ENCODE data around the gene AFF4. TPM values are rescaled to one million over a fixed set of nuclear protein-coding genes. Genes with fewer than 3 reads are reported as not detected.

The AFF4 gene
- total RNA-seq, 2 experiments from 2014 or later = 19.4 to 19.9 TPM

DNA sequence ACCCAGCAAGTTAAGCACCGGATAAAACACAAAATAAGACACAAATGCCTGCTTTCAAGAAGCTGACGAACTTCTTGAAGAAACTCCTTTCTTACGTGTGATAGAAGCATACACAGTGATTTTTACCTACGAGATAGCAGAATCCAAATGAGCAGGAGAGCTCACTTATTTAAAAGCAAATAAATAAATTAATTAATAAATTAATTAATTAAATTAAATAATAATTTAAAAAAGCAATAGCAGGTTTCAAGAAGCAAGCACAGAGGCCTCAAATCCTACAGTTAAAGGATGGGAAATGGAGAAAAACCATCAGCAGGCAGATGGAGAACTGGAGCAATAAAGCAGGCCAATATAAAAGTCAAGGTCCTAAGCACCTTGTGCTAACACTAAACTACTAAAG lies 72.6 kb downstream of the AFF4 start:
- ATAC-seq = no peak
- intact Hi-C loops (cut with micrococcal nuclease) = no loop called here
- Mint-ChIP-seq H3K9me3 (no peaks in the 10 kb centered on the region), H3K27me3 (no peaks in the 10 kb centered on the region), H3K4me3 (no peak overlapping the region), H3K36me3 (ENCODE audit: low read depth) (peaks cover 19% of the 10 kb centered on the region), H3K4me1 (ENCODE audit: low read depth) (peaks cover 3% of the 10 kb centered on the region), H3K27ac (no peak overlapping the region)
- TF ChIP-seq, protein P1, sequence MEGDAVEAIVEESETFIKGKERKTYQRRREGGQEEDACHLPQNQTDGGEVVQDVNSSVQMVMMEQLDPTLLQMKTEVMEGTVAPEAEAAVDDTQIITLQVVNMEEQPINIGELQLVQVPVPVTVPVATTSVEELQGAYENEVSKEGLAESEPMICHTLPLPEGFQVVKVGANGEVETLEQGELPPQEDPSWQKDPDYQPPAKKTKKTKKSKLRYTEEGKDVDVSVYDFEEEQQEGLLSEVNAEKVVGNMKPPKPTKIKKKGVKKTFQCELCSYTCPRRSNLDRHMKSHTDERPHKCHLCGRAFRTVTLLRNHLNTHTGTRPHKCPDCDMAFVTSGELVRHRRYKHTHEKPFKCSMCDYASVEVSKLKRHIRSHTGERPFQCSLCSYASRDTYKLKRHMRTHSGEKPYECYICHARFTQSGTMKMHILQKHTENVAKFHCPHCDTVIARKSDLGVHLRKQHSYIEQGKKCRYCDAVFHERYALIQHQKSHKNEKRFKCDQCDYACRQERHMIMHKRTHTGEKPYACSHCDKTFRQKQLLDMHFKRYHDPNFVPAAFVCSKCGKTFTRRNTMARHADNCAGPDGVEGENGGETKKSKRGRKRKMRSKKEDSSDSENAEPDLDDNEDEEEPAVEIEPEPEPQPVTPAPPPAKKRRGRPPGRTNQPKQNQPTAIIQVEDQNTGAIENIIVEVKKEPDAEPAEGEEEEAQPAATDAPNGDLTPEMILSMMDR (IDR thresholded peaks at IDR 0.05) = no peak
- POLR2A ChIA-PET = interaction anchor here (0.6 to 0.9 kb wide), 2 partner anchors 10 to 23 kb away, joined by 3 read pairs; no protein-coding TSS in a partner anchor
- CTCF ChIA-PET = interaction anchor here (1.4 to 1.5 kb wide), 2 partner anchors 11 to 15 kb away, joined by 3 to 5 read pairs; no protein-coding TSS in a partner anchor
- no peak for DNase-seq

DNA sequence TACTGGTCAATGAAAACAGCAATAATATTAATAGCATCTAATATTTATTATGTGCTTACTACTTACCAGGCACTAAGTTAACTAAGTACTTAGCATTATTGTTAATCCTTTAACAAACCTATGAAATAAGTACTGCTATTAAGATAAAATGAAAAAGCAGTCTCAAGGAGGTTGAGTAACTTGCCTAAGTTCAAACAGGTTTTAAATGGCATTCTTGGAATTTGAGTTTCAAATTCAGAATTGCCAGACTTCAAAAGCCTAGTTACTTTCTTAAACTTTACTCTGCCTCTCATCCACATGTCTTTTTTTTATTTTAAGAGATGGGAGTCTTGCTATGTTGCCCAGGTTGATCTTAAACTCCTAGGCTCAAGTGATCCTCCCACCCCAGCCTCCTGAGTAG lies 73.9 kb downstream of the AFF4 start:
- ChIA-PET CTCF (interaction anchor here (1.4 kb wide), 1 partner anchor 133 kb away, joined by 3 read pairs; no protein-coding TSS in a partner anchor), POLR2A (interaction anchor here (0.6 to 1.0 kb wide), 2 partner anchors 17 to 298 kb away, joined by 4 to 5 read pairs; no protein-coding TSS in a partner anchor)
- peaks cover 8% of the 10 kb centered on the region for H3K4me1 Mint-ChIP-seq (ENCODE audit: low read depth)
- no peaks in the 10 kb centered on the region for H3K9me3 Mint-ChIP-seq
- H3K27me3 Mint-ChIP-seq = no peaks in the 10 kb centered on the region
- peaks cover 14% of the 10 kb centered on the region for H3K36me3 Mint-ChIP-seq (ENCODE audit: low read depth)
- ATAC-seq (no peak), DNase-seq (no peak)
- H3K27ac Mint-ChIP-seq = peak overlapping the region; percentile 40
- H3K4me3 Mint-ChIP-seq = no peak overlapping the region
- TF ChIP-seq, protein P1 (IDR thresholded peaks at IDR 0.05) = no peak
- intact Hi-C loops (cut with micrococcal nuclease) = no loop called here

DNA sequence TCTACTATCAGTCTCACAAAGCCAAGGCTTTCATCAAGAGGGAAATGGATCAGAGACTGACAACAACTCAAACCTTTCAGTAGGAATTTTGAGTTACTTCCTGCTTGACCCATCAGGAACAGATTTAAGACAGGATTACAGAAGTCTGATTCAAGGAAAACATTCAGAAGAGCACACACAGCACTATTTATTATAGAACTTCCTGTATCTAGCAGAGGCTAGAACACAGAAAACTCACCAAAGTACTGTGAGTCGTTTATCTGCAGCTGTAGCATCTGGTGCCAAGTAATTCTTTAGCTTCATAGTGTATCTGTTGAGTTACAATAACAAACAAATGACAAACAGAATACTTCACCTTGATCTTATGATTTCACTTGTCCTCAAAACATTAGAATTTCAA lies 76.2 kb downstream of the AFF4 start:
- intact Hi-C loops (cut with micrococcal nuclease) = no loop called here
- CTCF ChIA-PET = interaction anchor here (1.0 kb wide), 1 partner anchor 57 kb away, joined by 3 read pairs; the partner anchor contains the start of gene SHROOM1
- peaks cover 10% of the 10 kb centered on the region for H3K36me3 Mint-ChIP-seq (ENCODE audit: low read depth)
- H3K4me1 Mint-ChIP-seq (ENCODE audit: low read depth) = peaks cover 8% of the 10 kb centered on the region
- H3K4me3 Mint-ChIP-seq = no peak overlapping the region
- TF ChIP-seq, protein P1 (IDR thresholded peaks at IDR 0.05) = no peak
- no peaks in the 10 kb centered on the region for H3K27me3 Mint-ChIP-seq
- POLR2A ChIA-PET = no interaction called here
- no peaks in the 10 kb centered on the region for H3K9me3 Mint-ChIP-seq
- no peak overlapping the region for H3K27ac Mint-ChIP-seq
- no peak for DNase-seq
- ATAC-seq = no peak

DNA sequence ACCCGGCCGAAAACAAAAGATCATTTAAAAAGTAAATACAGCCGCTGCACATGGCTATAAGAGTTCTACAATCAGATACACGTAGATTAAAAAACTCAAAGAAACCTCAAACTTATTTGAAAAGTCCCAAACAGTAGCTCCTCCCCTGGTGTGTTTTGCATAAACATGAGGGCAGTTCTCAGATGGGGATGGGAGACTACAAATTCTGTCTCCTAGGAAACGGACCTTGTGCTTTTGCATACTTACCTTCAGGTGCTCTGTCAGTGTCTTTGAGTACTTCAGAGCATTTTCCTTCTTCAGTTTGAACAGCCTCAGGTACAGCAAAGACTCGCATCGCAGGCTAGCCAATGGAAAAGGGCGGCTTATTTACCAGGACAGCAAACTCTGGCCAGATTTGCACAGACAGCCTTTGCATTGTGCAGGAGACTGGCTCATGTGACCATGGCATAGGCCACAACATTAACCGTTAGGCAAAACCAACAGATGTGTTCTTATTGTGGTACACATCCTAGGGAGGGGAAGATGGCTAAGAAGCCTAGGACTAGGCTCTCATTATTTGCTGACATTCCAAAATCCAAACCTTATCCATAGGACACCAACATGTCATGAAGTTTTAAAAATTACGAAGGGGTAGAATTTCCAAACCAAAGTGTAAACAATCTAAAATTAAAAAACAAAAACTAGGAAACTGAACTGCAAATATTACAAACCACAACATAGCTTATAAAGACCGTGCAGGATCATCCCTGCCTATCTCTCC lies 77.2 kb downstream of the AFF4 start:
- TF ChIP-seq, protein P1 (IDR thresholded peaks at IDR 0.05) = no peak
- Mint-ChIP-seq H3K9me3 (no peaks in the 10 kb centered on the region), H3K27me3 (no peaks in the 10 kb centered on the region), H3K27ac (no peak overlapping the region), H3K36me3 (ENCODE audit: low read depth) (peaks cover 10% of the 10 kb centered on the region), H3K4me1 (ENCODE audit: low read depth) (peaks cover 8% of the 10 kb centered on the region), H3K4me3 (no peak overlapping the region)
- DNase-seq = no peak
- CTCF ChIA-PET = interaction anchor here (2.1 kb wide), 1 partner anchor 56 kb away, joined by 9 read pairs; the partner anchor contains the start of gene SHROOM1
- POLR2A ChIA-PET = interaction anchor here (1.6 kb wide), 1 partner anchor 13 kb away, joined by 3 read pairs; no protein-coding TSS in a partner anchor
- intact Hi-C loops (cut with micrococcal nuclease) = no loop called here
- ATAC-seq = no peak

DNA sequence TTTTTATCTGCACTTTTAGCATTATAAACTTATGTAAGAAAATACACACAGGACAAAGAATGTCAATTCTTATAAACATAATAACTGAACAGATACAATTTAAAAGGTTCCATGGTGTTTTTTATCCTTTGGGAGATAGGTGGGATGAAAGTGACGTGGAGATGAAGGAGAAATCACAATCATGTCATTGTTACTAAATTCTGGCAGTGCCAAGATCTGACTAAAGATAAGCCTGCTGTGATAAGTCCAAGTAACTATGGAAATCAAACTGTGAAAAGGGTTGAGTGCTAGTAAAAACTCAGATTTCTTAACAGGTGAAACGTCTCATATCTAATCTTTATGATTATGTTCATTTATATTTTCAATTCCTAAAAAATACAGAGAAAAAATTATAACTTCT lies 78.9 kb downstream of the AFF4 start:
- no peak for DNase-seq
- TF ChIP-seq, protein P1 (IDR thresholded peaks at IDR 0.05) = no peak
- peaks cover 5% of the 10 kb centered on the region for H3K4me1 Mint-ChIP-seq (ENCODE audit: low read depth)
- CTCF ChIA-PET = interaction anchor here (1.1 to 2.5 kb wide), 4 partner anchors 10 to 65 kb away, joined by 3 to 10 read pairs (median 8); partner anchors contain the start of gene SHROOM1
- POLR2A ChIA-PET = interaction anchor here (2.0 kb wide), 1 partner anchor 15 kb away, joined by 9 read pairs; no protein-coding TSS in a partner anchor
- H3K9me3 Mint-ChIP-seq = no peaks in the 10 kb centered on the region
- H3K27me3 Mint-ChIP-seq = no peaks in the 10 kb centered on the region
- H3K27ac Mint-ChIP-seq = no peak overlapping the region
- ATAC-seq = no peak
- H3K4me3 Mint-ChIP-seq = no peak overlapping the region
- intact Hi-C loops (cut with micrococcal nuclease) = no loop called here
- H3K36me3 Mint-ChIP-seq (ENCODE audit: low read depth) = peaks cover 12% of the 10 kb centered on the region

Data from activated CD8-positive, alpha-beta T cell treated with anti-CD3 and anti-CD28 coated beads for 36 hours (primary cell).